ENCODE measurements around the gene PRDM16.

PRDM16 gene

GRCh38 chr1:3473381-3473844 is 404.4 kb downstream of the PRDM16 start:
- no peak for TF ChIP-seq CTCF (IDR thresholded peaks at IDR 0.05; ENCODE audit: insufficient read depth, low read length, poor library complexity, severe bottlenecking)
- Histone ChIP-seq H3K36me3 (ENCODE audit: control insufficient read depth, insufficient read depth, low read length) (no peaks in the 10 kb centered on the region), H3K27me3 (replicated peaks; ENCODE audit: control insufficient read depth, insufficient read depth, low read length) (no peaks in the 10 kb centered on the region), H3K4me3 (replicated peaks; ENCODE audit: low read depth, low read length) (no peak overlapping the region)
- DNase-seq (ENCODE audit: extremely low read depth, insufficient read length): no peak

GRCh38 chr1:3474016-3474415 is 405.0 kb downstream of the PRDM16 start:
- H3K36me3 ChIP-seq (ENCODE audit: control insufficient read depth, insufficient read depth, low read length): no peaks in the 10 kb centered on the region
- no peak for TF ChIP-seq CTCF (IDR thresholded peaks at IDR 0.05; ENCODE audit: insufficient read depth, low read length, poor library complexity, severe bottlenecking)
- DNase-seq (ENCODE audit: extremely low read depth, insufficient read length): no peak
- no peak overlapping the region for H3K4me3 ChIP-seq (replicated peaks; ENCODE audit: low read depth, low read length)
- no peaks in the 10 kb centered on the region for H3K27me3 ChIP-seq (replicated peaks; ENCODE audit: control insufficient read depth, insufficient read depth, low read length)

GRCh38 chr1:3474421-3474820 is 405.4 kb downstream of the PRDM16 start:
- H3K4me3 ChIP-seq (replicated peaks; ENCODE audit: low read depth, low read length): no peak overlapping the region
- H3K36me3 ChIP-seq (ENCODE audit: control insufficient read depth, insufficient read depth, low read length): no peaks in the 10 kb centered on the region
- no peaks in the 10 kb centered on the region for H3K27me3 ChIP-seq (replicated peaks; ENCODE audit: control insufficient read depth, insufficient read depth, low read length)
- DNase-seq (ENCODE audit: extremely low read depth, insufficient read length): no peak
- TF ChIP-seq CTCF (IDR thresholded peaks at IDR 0.05; ENCODE audit: insufficient read depth, low read length, poor library complexity, severe bottlenecking): no peak

- H3K36me3 ChIP-seq (ENCODE audit: control insufficient read depth, insufficient read depth, low read length): no peaks in the 10 kb centered on the region
- no peaks in the 10 kb centered on the region for H3K27me3 ChIP-seq (replicated peaks; ENCODE audit: control insufficient read depth, insufficient read depth, low read length)
Measured at GRCh38 chr1:3475839-3476573, 407.0 kb downstream of the PRDM16 start.

GRCh38 chr1:3476666-3477065 is 407.7 kb downstream of the PRDM16 start:
- H3K36me3 ChIP-seq (ENCODE audit: control insufficient read depth, insufficient read depth, low read length): no peaks in the 10 kb centered on the region

More at GRCh38 chr1:3475839-3476573, 407.0 kb downstream of the PRDM16 start:
- TF ChIP-seq CTCF (IDR thresholded peaks at IDR 0.05; ENCODE audit: insufficient read depth, low read length, poor library complexity, severe bottlenecking): no peak
- no peak for DNase-seq (ENCODE audit: extremely low read depth, insufficient read length)
- H3K4me3 ChIP-seq (replicated peaks; ENCODE audit: low read depth, low read length): no peak overlapping the region

More at GRCh38 chr1:3476666-3477065, 407.7 kb downstream of the PRDM16 start:
- H3K27me3 ChIP-seq (replicated peaks; ENCODE audit: control insufficient read depth, insufficient read depth, low read length): no peaks in the 10 kb centered on the region
- DNase-seq (ENCODE audit: extremely low read depth, insufficient read length): no peak
- TF ChIP-seq CTCF (IDR thresholded peaks at IDR 0.05; ENCODE audit: insufficient read depth, low read length, poor library complexity, severe bottlenecking): no peak
- H3K4me3 ChIP-seq (replicated peaks; ENCODE audit: low read depth, low read length): no peak overlapping the region

Data from GM06990 (cell line).